Fibroblast of the aortic adventitia (primary cell): ENCODE data around the gene UBE2E2. TPM values are rescaled to one million over a fixed set of nuclear protein-coding genes. Genes with fewer than 3 reads are reported as not detected.
"Not testable (repeated sequence)": the region's sequence is repeated elsewhere in the genome, so short reads cannot be mapped to it uniquely, and the experiment has no call there.

Experiments
- DNase-seq: peaks from one replicate; pipeline ENCODE4 v3.0.0-alpha.2; 2010; ENCODE audit warnings: low read depth
- H3K4me3 ChIP-seq: 2 replicates; pipeline ENCODE4 v1.5.1; 2011; ENCODE audit warnings: low read depth, mild to moderate bottlenecking, control low read depth, low read length, moderate library complexity
- total RNA-seq: library from RNA; depleted of rRNA; stranded (reverse); fragments of >200 nt; gene quantifications from 2 replicates; pipeline ENCODE4 v1.2.3, GENCODE V29; 2012; ENCODE audit warnings: low replicate concordance
- TF ChIP-seq, protein P1 (sequence below): IDR thresholded peaks from 2 replicates; pipeline ENCODE4 v1.5.1; 2011; ENCODE audit warnings: mild to moderate bottlenecking, low read length, control low read depth, inconsistent platforms; ENCODE audit not compliant: insufficient read depth

UBE2E2 gene
- total RNA-seq, 1 donor: 49.1 TPM

GRCh38 chr3:23612296-23612891, 409.3 kb downstream of the UBE2E2 start:
- peak overlapping the region; percentile 45 for H3K4me3 ChIP-seq

GRCh38 chr3:23615068-23615467, 411.9 kb downstream of the UBE2E2 start:
- DNase-seq: no peak
- TF ChIP-seq, protein P1, sequence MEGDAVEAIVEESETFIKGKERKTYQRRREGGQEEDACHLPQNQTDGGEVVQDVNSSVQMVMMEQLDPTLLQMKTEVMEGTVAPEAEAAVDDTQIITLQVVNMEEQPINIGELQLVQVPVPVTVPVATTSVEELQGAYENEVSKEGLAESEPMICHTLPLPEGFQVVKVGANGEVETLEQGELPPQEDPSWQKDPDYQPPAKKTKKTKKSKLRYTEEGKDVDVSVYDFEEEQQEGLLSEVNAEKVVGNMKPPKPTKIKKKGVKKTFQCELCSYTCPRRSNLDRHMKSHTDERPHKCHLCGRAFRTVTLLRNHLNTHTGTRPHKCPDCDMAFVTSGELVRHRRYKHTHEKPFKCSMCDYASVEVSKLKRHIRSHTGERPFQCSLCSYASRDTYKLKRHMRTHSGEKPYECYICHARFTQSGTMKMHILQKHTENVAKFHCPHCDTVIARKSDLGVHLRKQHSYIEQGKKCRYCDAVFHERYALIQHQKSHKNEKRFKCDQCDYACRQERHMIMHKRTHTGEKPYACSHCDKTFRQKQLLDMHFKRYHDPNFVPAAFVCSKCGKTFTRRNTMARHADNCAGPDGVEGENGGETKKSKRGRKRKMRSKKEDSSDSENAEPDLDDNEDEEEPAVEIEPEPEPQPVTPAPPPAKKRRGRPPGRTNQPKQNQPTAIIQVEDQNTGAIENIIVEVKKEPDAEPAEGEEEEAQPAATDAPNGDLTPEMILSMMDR: no peak
- no peak overlapping the region for H3K4me3 ChIP-seq

More at GRCh38 chr3:23612296-23612891, 409.3 kb downstream of the UBE2E2 start:
- TF ChIP-seq, protein P1: no peak
- peak; percentile 59 for DNase-seq

DNA sequence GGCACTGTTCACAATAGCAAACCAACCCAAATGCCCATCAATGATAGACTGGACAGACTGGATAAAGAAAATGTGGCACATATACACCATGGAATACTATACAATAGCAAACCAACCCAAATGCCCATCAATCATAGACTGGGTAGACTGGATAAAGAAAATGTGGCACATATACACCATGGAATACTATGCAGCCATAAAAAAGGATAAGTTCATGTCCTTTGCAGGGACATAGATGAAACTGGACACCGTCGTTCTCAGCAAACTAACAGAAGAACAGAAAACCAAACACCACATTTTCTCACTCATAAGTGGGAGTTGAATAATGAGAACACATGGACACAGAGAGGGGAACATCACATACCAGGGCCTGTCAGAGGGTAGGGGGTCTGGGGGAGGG, 415.3 kb downstream of the UBE2E2 start:
- not testable (repeated sequence) for H3K4me3 ChIP-seq, DNase-seq

DNA sequence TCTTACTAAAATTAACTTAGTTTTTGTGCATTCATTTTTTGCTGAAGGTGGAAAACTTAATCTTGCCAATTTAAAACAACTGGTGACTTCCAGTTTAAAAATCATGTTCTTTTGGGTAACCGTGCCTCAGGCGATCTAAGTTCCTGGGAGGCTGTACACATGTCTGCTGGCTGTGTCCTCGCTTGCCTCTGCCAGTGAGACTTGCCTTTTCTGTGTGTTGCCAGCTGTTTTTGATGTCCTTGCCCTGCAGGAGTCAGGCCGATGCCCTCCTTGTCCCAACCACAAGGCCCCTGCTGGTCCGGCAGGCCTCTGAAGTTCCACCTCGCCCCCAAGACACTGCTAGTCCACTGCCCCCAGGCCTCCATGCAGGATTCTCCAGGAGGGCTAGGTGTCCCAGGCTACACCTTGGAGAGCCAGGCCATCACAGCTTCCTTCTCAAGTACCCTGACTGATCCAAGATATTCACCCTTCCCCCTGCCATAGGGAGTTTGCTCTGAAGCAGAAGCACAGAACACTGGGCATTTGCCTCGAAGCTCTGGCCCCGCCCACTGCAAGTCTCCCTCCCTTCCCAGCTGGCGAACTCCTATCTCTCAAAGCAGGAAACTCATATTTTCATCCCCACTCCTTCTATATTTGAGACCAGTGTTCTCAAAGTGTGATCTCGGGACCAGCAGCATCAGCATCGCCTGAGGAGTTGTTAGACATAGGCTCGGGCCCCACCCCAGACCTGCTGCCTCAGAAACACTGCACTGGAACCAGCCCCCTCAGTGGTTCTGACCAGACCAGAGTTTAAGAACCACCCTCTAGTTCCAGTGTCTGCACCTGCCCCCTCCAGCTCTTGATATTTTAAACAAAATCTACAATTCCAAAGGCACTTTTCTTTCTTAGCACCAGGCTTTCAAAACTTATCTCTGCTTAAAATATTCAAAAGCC, 416.8 kb downstream of the UBE2E2 start:
- DNase-seq: peak; percentile 23
- no peak overlapping the region for H3K4me3 ChIP-seq
- TF ChIP-seq, protein P1: no peak

GRCh38 chr3:23620638-23621015, 417.5 kb downstream of the UBE2E2 start:
- TF ChIP-seq, protein P1: no peak
- no peak for DNase-seq

GRCh38 chr3:23623844-23624243, 420.7 kb downstream of the UBE2E2 start:
- DNase-seq: peak; percentile 78
- no peak overlapping the region for H3K4me3 ChIP-seq
- TF ChIP-seq, protein P1: no peak

More at GRCh38 chr3:23620638-23621015, 417.5 kb downstream of the UBE2E2 start:
- H3K4me3 ChIP-seq: no peak overlapping the region

DNA sequence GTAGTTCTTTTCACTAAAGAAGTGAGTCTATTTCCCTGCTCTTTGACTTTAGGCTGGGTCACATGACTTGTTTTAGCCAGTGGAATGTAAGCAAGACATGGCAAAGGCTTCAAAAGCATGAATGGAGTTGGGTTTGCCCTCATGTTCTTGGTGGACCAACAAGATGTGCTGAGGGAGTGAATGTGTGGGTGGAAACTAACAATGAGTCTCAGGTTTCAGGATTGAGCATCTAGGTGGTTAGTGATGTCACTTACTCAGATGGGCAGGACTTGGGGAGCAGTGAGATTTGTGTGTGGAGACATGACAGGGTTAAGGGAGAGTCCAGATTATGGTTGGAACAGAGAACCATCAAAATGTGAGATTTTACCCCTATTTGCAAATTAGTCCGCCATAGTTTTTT, 421.2 kb downstream of the UBE2E2 start:
- H3K4me3 ChIP-seq: no peak overlapping the region
- no peak for DNase-seq
- TF ChIP-seq, protein P1: no peak
